GM13976 (cell line): ENCODE measurements around the gene MINDY4.

Experiments used
- DNase-seq: peaks from one replicate; pipeline ENCODE4 v3.0.0; 2012; ENCODE audit warnings: low spot score
- in situ Hi-C: fragments of 300-500 bp; cut with MboI; formaldehyde crosslinking; loops from one replicate; pipeline ENCODE4 v1.12.0; 2022; ENCODE audit warnings: low sequenced_read_pairs, mixed read lengths, inconsistent platforms; ENCODE audit not compliant: unreplicated experiment
- TF ChIP-seq, protein P1 (sequence below): IDR thresholded peaks from 2 replicates; pipeline ENCODE4 v1.5.1; 2012; ENCODE audit warnings: borderline replicate concordance, mild to moderate bottlenecking; ENCODE audit not compliant: insufficient read depth; ENCODE audit errors: extremely low read depth, missing control alignments, control extremely low read depth

MINDY4 gene

GRCh38 chr7:30908681-30909080 is 137.5 kb downstream of the MINDY4 start:
- TF ChIP-seq, protein P1, sequence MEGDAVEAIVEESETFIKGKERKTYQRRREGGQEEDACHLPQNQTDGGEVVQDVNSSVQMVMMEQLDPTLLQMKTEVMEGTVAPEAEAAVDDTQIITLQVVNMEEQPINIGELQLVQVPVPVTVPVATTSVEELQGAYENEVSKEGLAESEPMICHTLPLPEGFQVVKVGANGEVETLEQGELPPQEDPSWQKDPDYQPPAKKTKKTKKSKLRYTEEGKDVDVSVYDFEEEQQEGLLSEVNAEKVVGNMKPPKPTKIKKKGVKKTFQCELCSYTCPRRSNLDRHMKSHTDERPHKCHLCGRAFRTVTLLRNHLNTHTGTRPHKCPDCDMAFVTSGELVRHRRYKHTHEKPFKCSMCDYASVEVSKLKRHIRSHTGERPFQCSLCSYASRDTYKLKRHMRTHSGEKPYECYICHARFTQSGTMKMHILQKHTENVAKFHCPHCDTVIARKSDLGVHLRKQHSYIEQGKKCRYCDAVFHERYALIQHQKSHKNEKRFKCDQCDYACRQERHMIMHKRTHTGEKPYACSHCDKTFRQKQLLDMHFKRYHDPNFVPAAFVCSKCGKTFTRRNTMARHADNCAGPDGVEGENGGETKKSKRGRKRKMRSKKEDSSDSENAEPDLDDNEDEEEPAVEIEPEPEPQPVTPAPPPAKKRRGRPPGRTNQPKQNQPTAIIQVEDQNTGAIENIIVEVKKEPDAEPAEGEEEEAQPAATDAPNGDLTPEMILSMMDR, result no peak
- in situ Hi-C loops, result no loop called here
- DNase-seq, result no peak

- in situ Hi-C loops, result no loop called here
- no peak for DNase-seq
- TF ChIP-seq, protein P1, result no peak
Observed at GRCh38 chr7:30909431-30909830, 138.2 kb downstream of the MINDY4 start.

DNA sequence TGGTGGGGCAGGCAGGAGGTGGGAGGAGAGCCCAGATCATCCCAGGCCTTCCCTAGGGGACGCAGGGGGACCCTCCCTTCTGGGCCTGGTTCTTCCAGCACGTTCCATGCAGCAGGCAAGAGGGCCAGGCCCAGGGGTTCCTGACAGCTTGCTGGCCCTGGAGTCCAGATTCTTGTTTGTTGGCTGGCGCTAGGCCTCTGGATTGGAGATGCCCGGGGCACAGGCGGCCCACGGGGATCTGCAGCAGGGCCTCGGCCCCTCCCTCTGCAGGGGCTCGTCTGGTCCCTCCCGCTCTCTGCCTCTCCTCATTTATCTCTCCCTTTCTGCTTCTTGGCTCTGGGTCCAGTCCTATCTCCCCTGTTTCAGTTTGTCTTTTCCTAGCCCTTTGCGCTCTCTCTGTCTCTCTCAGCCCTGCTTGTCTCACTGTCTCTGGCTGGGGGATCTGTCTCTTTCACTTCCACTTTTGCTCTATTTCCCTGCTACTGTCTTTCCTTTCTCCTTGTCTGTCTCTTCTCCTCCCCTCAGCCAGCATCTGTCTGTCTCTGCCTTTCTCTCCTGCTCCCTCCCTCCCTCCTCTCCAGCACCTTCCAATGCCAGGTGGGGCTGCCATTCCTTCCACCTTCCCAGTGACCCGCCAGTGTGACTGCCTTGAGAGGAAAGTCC is 139.3 kb downstream of the MINDY4 start:
- DNase-seq, result no peak
- TF ChIP-seq, protein P1, result no peak
- in situ Hi-C loops, result no loop called here

DNA sequence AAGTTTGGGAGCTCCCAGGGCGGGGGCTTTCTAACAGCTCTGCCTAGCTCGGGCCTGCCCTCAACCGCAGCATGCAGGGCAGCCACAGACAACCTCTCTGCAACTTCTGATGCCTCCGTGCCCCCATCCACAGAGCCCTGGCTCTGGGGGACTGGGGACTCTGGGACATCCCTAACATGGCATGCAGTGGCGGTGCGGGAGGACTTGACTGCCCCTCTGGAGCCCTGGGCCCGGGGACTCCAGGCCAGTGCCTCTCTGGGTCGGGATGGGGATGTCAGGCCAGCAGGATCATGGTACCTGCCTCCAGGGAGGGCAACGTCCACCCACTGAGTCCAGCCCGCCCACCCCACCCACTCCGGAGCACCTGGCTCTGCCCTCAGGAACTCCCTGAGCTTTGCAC is 139.9 kb downstream of the MINDY4 start:
- TF ChIP-seq, protein P1, result no peak
- in situ Hi-C loops, result no loop called here

GRCh38 chr7:30911561-30911969 is 140.3 kb downstream of the MINDY4 start, which contains the start of gene AQP1:
Gene AQP1, plus strand, starts transcription at chr7:30911853. Its CDS starts 57 bp downstream, at chr7:30911910.
- in situ Hi-C loops, result no loop called here
- TF ChIP-seq, protein P1, result no peak
- no peak for DNase-seq

More for the DNA sequence above, 139.9 kb downstream of the MINDY4 start:
- DNase-seq, result no peak

DNA sequence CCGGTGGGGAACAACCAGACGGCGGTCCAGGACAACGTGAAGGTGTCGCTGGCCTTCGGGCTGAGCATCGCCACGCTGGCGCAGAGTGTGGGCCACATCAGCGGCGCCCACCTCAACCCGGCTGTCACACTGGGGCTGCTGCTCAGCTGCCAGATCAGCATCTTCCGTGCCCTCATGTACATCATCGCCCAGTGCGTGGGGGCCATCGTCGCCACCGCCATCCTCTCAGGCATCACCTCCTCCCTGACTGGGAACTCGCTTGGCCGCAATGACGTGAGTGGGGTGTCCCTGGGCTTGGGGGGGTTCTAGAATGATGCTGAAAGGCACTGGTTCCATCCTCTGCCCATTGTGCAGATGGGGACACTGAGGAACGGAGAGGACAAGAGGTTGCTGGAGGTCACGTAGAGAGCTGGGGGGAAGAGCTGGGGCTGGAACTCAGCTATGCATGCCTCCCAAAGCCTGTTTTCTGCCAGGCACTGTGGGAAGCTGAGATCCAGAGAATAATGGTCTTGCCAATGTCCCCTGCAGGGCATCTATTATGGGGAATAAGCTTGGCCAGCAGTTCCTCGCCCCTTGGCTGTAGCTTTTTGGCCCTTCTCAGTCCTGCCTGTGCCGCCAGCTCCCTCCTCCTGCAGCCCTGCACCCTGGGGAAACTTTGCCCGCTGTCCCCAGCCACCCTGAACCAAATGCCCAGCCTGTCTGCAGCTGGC is 141.0 kb downstream of the MINDY4 start:
- in situ Hi-C loops, result no loop called here
- no peak for DNase-seq

More for the DNA sequence above, 141.0 kb downstream of the MINDY4 start:
- TF ChIP-seq, protein P1, result no peak
